PC-9 (cell line): ENCODE data around the gene LAYN. TPM values are rescaled to one million over a fixed set of nuclear protein-coding genes. Genes with fewer than 3 reads are reported as not detected.

ENCODE experiments used
- Bru-seq: library from RNA; stranded (reverse); fragments of 400-500 nt; gene quantifications from one replicate; lab custom pipeline; 2021; lab: Mats Ljungman, UMichigan
- BruChase-seq, 2 experiments: library from RNA; stranded (reverse); fragments of 400-500 nt; gene quantifications; one replicate each; lab custom pipeline; 2021; lab: Mats Ljungman, UMichigan
- BruUV-seq: library from RNA; stranded (reverse); fragments of 400-500 nt; replicated peaks from 2 replicates; lab custom pipeline; 2021; lab: Mats Ljungman, UMichigan
- CTCF ChIA-PET: fragments of 300-600 bp; sonication (Branson Sonifier 250); formaldehyde crosslinking; loops from one replicate; lab custom pipeline; 2022; ENCODE audit warnings: antibody characterized with exemption; lab: Charles Lee
- POLR2A ChIA-PET: fragments of 300-600 bp; sonication (Branson Sonifier 250); formaldehyde crosslinking; loops from one replicate; lab custom pipeline; 2022; ENCODE audit warnings: antibody characterized with exemption; ENCODE audit not compliant: unreplicated experiment; lab: Charles Lee
- DNase-seq, 2 experiments: peaks; one replicate each; pipeline versions ENCODE4 v3.0.0 to v3.0.0-alpha.2; 2015 to 2022; ENCODE audit warnings: mixed read lengths in 1 of 2
- H2AFZ ChIP-seq: fragments of 200-600 bp; sonication (generic); 2 replicates; pipeline ENCODE4 v1.8.1; 2017; ENCODE audit warnings: antibody characterized with exemption
- H3F3A ChIP-seq: fragments of 200-600 bp; sonication (generic); 2 replicates; pipeline ENCODE4 v1.8.1; 2017; ENCODE audit warnings: antibody characterized with exemption, mild to moderate bottlenecking, low read depth; ENCODE audit not compliant: insufficient read depth
- H3K27ac ChIP-seq: fragments of 200-600 bp; sonication (generic); 2 replicates; pipeline ENCODE4 v1.6.1; 2016; ENCODE audit warnings: mixed run types
- H3K27me3 ChIP-seq: fragments of 200-600 bp; sonication (generic); 2 replicates; pipeline ENCODE4 v1.6.1; 2016; ENCODE audit warnings: low read depth, mixed run types; ENCODE audit not compliant: insufficient read depth
- H3K36me3 ChIP-seq: fragments of 200-600 bp; sonication (generic); 2 replicates; pipeline ENCODE4 v1.6.1; 2016; ENCODE audit warnings: low read depth, mixed run types
- H3K4me1 ChIP-seq: fragments of 200-600 bp; sonication (generic); replicated peaks from 2 replicates; pipeline ENCODE4 v1.6.1; 2016; ENCODE audit warnings: mixed run types; ENCODE audit not compliant: insufficient read depth
- H3K4me2 ChIP-seq: fragments of 200-600 bp; sonication (generic); 2 replicates; pipeline ENCODE4 v1.6.1; 2017; ENCODE audit warnings: mixed run types
- H3K4me3 ChIP-seq: fragments of 200-600 bp; sonication (generic); 2 replicates; pipeline ENCODE4 v1.6.1; 2016; ENCODE audit warnings: mixed run types
- H3K79me2 ChIP-seq: fragments of 200-600 bp; sonication (generic); 2 replicates; pipeline ENCODE4 v1.6.1; 2017; ENCODE audit warnings: low read depth, mixed run types
- H3K9me2 ChIP-seq: fragments of 200-600 bp; sonication (generic); 2 replicates; pipeline ENCODE4 v1.8.1; 2017; ENCODE audit warnings: mild to moderate bottlenecking; ENCODE audit not compliant: insufficient read depth
- H3K9me3 ChIP-seq: fragments of 200-600 bp; sonication (generic); 2 replicates; pipeline ENCODE4 v1.8.1; 2016; ENCODE audit warnings: low read depth; ENCODE audit not compliant: insufficient read depth
- H4K20me1 ChIP-seq: fragments of 200-600 bp; sonication (generic); 2 replicates; pipeline ENCODE4 v1.8.1; 2017; ENCODE audit not compliant: insufficient read depth
- EZH2 ChIP-seq: fragments of 200-600 bp; sonication (generic); IDR thresholded peaks from 2 replicates; pipeline ENCODE4 v1.8.0; 2017; ENCODE audit warnings: antibody characterized with exemption, low read depth
- intact Hi-C: fragments of 100-400 bp; cut with micrococcal nuclease; formaldehyde crosslinking; loops from one replicate; pipeline ENCODE4 v1.10.0; 2022; ENCODE audit not compliant: unreplicated experiment
- long read RNA-seq: library from polyadenylated mRNA; stranded (forward); transcript quantifications from one replicate; pipeline ENCODE4 v2.0.0, GENCODE V29; 2022
- total RNA-seq: library from RNA; stranded (reverse); gene quantifications from 2 replicates; pipeline ENCODE4 v1.2.3, GENCODE V29; 2021
- TF ChIP-seq, protein P1 (sequence below): fragments of 200-600 bp; sonication (generic); conservative IDR thresholded peaks from 2 replicates; pipeline ENCODE4 v1.6.1; 2017; ENCODE audit warnings: mixed run types, antibody characterized with exemption, mild to moderate bottlenecking, moderate library complexity

LAYN gene, protein sequence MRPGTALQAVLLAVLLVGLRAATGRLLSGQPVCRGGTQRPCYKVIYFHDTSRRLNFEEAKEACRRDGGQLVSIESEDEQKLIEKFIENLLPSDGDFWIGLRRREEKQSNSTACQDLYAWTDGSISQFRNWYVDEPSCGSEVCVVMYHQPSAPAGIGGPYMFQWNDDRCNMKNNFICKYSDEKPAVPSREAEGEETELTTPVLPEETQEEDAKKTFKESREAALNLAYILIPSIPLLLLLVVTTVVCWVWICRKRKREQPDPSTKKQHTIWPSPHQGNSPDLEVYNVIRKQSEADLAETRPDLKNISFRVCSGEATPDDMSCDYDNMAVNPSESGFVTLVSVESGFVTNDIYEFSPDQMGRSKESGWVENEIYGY
- total RNA-seq (19.9 and 22.2 TPM in 2 replicates), Bru-seq, nascent RNA (percentile 59 among the genes with signal in this experiment), BruChase-seq, experiment 1, labeled RNA remaining after a 2-hour chase (percentile 80 among the genes with signal in this experiment), BruChase-seq, experiment 2, labeled RNA remaining after a 6-hour chase (percentile 69 among the genes with signal in this experiment)
- long read RNA-seq, transcript LAYN-201 (7 exons, 2,066 nt): major isoform, 35 of 44 reads
- long read RNA-seq, partial matches to known transcripts: 3 of 44 reads
- long read RNA-seq, other reads (novel, unspliced or antisense): 5 of 44 reads

DNA sequence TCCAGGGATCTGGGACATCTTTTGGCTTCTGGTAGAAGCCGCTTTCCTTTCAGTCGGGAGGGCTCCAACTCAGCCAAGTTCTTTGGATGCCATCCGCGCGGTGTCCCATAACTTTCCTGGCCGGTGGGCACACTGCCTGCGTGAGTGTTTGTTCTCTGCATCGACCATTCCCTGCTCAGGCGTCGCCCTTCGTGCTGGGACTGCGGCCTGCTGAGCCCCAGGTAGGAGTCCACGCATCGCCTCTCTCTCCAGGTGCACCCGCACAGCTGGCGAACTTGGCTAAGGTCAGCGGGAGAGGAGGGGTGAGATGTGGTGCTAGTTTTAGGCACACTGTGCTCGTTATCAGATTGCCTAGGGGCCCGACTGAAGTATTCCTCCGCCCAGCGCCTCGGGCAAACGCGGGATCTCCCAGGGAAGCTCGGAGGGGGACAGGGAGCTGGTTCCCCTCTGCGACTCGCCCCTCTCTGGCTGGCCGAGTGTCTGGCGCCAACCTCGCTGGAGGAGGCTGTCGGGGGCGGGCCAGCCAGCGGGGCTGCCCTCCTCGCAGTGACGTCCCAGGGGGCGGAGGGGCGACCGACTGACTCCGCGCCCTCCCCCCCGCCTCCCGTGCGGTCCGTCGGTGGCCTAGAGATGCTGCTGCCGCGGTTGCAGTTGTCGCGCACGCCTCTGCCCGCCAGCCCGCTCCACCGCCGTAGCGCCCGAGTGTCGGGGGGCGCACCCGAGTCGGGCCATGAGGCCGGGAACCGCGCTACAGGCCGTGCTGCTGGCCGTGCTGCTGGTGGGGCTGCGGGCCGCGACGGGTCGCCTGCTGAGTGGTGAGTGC is at the start of gene LAYN:
Gene LAYN (plus strand): TSS at position 607 of the 823 bp plus-strand sequence. CDS start 124 bp downstream, at position 731.
- H4K20me1 ChIP-seq: no peaks in the 10 kb centered on the region
- H3F3A ChIP-seq: peaks cover 12% of the 10 kb centered on the region; the same call in 1 of the 2 replicates
- DNase-seq: peak in 1 of 2 experiments; percentile 68
- H3K27me3 ChIP-seq: no peaks in the 10 kb centered on the region
- intact Hi-C loops: loop anchor here (2.0 kb wide), 1 partner anchor 28 kb away; the partner anchor contains the start of gene BTG4
- no peak within 1 kb of the TSS for H3K27ac ChIP-seq
- H3K9me2 ChIP-seq: 0 out of 2 replicates have a peak, but pooled peaks cover 2% of the 10 kb centered on the region
- H3K4me2 ChIP-seq: peak within 1 kb of the TSS; percentile 81
- no peaks in the 10 kb centered on the region for H3K36me3 ChIP-seq
- H3K79me2 ChIP-seq: no peaks in the 10 kb centered on the region
- BruUV-seq: TSS peak; percentile 80
- H2AFZ ChIP-seq: peak within 1 kb of the TSS; percentile 85
- H3K4me3 ChIP-seq: peak within 1 kb of the TSS; percentile 57
- peaks cover 22% of the 10 kb centered on the region for H3K4me1 ChIP-seq
- peaks cover 9% of the 10 kb centered on the region; the same call in 1 of the 2 replicates for H3K9me3 ChIP-seq
- ChIA-PET POLR2A (interaction anchor here (0.6 kb wide), 2 partner anchors 27 to 329 kb away, joined by 4 to 5 read pairs; no protein-coding TSS in a partner anchor), CTCF (no interaction called here)
- TF ChIP-seq EZH2: no peak
- TF ChIP-seq, protein P1, sequence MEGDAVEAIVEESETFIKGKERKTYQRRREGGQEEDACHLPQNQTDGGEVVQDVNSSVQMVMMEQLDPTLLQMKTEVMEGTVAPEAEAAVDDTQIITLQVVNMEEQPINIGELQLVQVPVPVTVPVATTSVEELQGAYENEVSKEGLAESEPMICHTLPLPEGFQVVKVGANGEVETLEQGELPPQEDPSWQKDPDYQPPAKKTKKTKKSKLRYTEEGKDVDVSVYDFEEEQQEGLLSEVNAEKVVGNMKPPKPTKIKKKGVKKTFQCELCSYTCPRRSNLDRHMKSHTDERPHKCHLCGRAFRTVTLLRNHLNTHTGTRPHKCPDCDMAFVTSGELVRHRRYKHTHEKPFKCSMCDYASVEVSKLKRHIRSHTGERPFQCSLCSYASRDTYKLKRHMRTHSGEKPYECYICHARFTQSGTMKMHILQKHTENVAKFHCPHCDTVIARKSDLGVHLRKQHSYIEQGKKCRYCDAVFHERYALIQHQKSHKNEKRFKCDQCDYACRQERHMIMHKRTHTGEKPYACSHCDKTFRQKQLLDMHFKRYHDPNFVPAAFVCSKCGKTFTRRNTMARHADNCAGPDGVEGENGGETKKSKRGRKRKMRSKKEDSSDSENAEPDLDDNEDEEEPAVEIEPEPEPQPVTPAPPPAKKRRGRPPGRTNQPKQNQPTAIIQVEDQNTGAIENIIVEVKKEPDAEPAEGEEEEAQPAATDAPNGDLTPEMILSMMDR: no peak

DNA sequence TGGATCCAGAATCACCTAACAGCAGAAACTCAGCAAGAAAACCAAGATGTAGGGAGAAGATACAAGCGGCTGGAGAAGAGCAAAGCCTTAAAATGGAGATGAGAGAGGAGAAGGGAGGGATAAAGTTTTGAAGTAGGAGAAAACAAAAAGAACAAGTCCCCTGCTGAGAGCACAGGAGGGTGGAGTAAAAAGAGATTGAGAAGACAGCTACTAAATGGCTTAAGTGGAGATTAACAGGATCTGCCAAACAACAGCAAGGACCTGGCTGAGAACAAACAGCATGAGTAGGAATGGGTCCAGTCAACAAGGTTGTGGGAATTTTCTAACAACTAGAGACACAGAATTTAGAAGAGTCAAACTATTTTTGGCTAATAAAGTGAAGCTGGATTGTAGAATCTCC is 46.5 kb upstream of the LAYN start:
- H3K9me3 ChIP-seq: no peaks in the 10 kb centered on the region
- 0 out of 2 replicates have a peak overlapping the region, but pooled peaks have one; percentile 5 for H2AFZ ChIP-seq
- DNase-seq: no peak
- BruUV-seq: no TSS peak
- intact Hi-C loops: no loop called here
- CTCF ChIA-PET: no interaction called here
- no peaks in the 10 kb centered on the region for H3F3A ChIP-seq
- no peaks in the 10 kb centered on the region; the same call in 1 of the 2 replicates for H3K9me2 ChIP-seq
- H3K27ac ChIP-seq: no peak overlapping the region
- H3K27me3 ChIP-seq: no peaks in the 10 kb centered on the region
- TF ChIP-seq, protein P1: no peak
- TF ChIP-seq EZH2: no peak
- no peaks in the 10 kb centered on the region for H3K4me1 ChIP-seq
- no peak overlapping the region for H3K4me2 ChIP-seq
- no peaks in the 10 kb centered on the region for H3K79me2 ChIP-seq
- H3K36me3 ChIP-seq: no peaks in the 10 kb centered on the region
- no peak overlapping the region for H3K4me3 ChIP-seq
- H4K20me1 ChIP-seq: no peaks in the 10 kb centered on the region
- POLR2A ChIA-PET: no interaction called here

DNA sequence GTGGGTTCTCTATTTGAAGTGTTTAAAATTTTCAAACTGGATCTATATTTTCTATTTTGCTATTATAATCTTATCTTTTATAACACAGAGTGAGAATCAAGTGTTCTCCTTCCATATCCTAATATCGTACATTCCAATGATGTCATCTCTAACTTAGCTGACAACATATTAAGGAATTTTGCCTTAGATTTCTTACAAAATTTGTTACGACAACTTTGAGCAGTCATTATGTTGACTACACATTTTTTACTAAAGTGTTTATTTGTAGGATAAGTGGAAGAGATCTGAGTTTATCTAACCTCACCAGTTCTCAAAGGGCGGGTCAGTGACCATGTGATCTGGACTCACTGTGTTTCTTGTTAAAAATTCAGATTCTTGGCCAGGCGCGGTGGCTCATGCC is 41.0 kb upstream of the LAYN start:
- Histone ChIP-seq H3K4me3 (no peak overlapping the region), H2AFZ (no peak overlapping the region), H4K20me1 (no peaks in the 10 kb centered on the region), H3K4me2 (no peak overlapping the region), H3K4me1 (no peaks in the 10 kb centered on the region), H3F3A (no peaks in the 10 kb centered on the region), H3K9me2 (peaks cover 4% of the 10 kb centered on the region; the same call in 1 of the 2 replicates), H3K9me3 (no peaks in the 10 kb centered on the region), H3K27me3 (no peaks in the 10 kb centered on the region), H3K27ac (no peak overlapping the region), H3K79me2 (no peaks in the 10 kb centered on the region), H3K36me3 (no peaks in the 10 kb centered on the region)
- ChIA-PET CTCF (no interaction called here), POLR2A (no interaction called here)
- intact Hi-C loops: no loop called here
- no peak for DNase-seq
- no TSS peak for BruUV-seq
- TF ChIP-seq, protein P1: no peak
- TF ChIP-seq EZH2: no peak
